Stimulated activated CD4-positive, alpha-beta T cell treated with anti-CD3 and anti-CD28 coated beads, TNF-alpha, amount 100 ng/mL, for 24 hours (primary cell): ENCODE data around the gene SEMA3A.
"Not testable (repeated sequence)": the region's sequence is repeated elsewhere in the genome, so short reads cannot be mapped to it uniquely, and the experiment has no call there.

Experiments used
- DNase-seq, 3 experiments: peaks; one replicate each; pipeline ENCODE4 v3.0.0-alpha.2; 2020; ENCODE audit warnings: low read depth in 3 of 3

Gene SEMA3A

DNA sequence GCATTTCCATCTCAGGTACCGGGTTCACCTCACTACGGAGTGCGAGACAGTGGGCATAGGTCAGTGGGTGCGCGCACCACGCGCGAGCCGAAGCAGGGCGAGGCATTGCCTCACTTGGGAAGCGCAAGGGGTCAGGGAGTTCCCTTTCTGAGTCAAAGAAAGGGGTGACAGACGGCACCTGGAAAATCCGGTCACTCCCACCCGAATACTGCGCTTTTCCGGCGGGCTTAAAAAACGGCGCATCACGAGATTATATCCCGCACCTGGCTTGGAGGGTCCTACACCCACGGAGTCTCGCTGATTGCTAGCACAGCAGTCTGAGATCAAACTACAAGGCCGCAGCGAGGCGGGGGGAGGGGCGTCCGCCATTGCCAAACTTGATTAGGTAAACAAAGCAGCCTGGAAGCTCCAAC lies 132.1 kb downstream of the SEMA3A start:
- not testable (repeated sequence) for DNase-seq

DNA sequence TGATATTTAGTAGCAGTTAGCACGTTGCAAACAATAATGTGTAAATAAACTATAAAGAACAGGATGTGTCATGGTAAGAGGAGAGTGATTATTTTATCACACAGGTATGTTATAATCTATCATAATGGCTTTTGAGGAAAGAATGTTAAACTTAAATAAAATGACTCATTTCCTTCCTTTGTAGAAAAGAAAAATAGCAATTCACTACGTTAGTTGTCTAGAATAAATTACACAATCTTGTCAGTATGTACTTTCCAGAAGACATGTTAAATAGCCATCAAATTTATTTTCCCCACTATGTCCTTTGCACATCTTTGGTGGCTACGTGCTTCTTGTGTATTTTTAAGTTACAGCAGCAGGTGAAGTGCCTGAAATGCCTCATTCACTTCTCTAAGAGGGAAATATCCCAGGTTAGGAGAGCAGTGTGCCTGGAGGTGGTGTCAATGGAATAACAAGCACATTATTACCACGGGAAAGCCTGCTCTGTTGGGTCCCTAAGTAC lies 133.8 kb downstream of the SEMA3A start:
- DNase-seq = no peak

GRCh38 chr7:84060000-84060399 lies 134.6 kb downstream of the SEMA3A start:
- no peak for DNase-seq

DNA sequence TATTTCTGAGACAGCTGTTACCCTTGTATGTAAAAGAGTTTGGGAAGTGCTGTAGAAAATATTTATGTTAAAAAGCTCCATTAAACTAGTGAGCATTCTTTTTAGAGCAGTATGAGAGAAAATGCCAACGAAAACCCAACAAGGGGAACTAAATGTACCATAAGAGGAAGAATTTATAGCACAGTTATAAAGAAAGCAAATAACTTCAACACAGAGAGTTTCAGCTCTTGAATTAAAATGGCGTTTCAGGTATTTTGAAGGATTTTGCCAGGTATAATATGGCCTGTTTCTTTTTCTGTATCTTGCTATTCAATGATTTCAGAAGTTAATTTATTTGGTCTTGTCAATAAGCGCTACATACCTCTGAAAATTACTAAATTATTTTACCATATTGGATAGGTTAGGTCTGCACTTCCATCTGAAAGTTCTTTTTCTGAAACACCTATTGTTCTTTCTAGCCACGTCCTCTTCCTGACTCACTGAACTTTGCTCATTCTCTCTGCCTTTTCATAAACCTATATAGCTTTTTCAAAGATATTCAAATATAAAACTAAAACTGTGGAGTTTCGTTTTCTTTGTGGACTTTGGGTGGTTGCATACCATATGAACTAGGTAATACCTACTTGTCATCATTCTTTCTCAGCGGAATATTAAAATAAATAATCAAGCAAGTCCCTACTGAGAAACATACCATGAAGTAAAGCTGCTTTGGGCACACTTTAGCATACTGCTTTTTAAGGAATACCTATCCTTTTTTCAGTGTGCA lies 136.1 kb downstream of the SEMA3A start:
- DNase-seq = no peak

DNA sequence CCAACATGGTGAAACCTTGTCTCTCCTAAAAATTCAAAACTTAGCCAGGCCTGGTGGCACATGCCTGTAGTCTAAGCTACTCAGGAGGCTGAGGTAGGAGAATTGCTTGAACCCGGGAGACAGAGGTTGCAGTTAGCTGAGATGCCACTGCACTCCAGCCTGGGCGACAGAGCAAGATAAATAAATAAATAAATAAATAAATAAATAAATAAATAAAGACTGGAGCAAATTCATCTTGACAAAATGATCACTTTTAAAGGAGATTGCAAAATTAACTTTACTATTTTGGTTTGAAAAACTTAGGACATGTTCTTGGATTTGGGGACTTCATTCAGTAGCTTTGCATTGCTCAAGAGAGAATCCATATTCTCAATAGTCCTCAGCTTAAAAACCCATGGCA lies 137.0 kb downstream of the SEMA3A start:
- no peak for DNase-seq

- DNase-seq = no peak
Measured at GRCh38 chr7:84055904-84056605, 138.5 kb downstream of the SEMA3A start.

GRCh38 chr7:84055199-84055598 lies 139.4 kb downstream of the SEMA3A start:
- not testable (repeated sequence) for DNase-seq

- no peak for DNase-seq
Measured at GRCh38 chr7:84049071-84049836, 145.3 kb downstream of the SEMA3A start.

DNA sequence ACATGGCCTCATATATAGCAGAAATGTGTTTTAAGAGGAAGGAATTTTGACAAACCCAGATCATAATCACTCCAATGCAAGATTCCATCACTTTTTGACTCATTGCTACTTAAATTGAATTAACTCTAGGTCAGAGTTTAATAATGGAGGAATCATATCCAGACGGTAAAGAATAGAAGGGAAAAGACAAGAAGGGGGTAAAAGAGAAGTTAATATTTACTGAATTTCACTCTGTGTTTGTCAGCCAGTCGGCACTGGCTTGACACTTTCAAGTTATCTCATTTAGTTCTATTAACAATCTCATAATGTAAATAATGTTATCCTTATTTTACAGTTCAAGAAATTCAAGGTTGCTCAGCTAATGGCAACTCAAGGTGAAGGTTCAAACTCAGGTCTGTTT lies 147.5 kb downstream of the SEMA3A start:
- no peak for DNase-seq

- DNase-seq = no peak
Measured at GRCh38 chr7:84044834-84045233, 149.8 kb downstream of the SEMA3A start.

DNA sequence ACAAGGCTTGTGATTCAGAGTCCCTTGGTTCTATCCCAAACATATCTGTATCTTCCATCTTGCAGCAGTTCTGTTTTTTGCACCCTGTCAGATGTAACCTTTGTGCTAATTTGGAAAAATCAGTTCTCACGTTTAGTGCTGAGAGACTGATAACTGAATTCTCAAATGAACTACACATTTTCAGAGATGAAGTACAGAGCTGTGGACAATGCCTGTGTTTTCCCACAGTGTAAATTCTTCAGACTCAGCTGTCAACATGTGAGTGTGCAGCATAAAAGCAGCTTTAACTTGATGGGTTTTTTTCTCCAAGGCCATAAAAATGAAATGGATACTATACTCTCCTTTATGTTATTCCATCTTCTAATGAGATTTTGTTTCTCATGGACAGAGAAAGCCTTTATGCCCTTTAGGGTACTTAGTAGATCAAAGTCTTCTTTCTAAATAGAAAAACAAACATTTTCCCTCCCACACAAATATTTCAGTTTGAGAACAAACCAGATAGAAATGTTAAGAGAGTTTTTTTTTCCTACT lies 150.9 kb downstream of the SEMA3A start:
- no peak for DNase-seq

DNA sequence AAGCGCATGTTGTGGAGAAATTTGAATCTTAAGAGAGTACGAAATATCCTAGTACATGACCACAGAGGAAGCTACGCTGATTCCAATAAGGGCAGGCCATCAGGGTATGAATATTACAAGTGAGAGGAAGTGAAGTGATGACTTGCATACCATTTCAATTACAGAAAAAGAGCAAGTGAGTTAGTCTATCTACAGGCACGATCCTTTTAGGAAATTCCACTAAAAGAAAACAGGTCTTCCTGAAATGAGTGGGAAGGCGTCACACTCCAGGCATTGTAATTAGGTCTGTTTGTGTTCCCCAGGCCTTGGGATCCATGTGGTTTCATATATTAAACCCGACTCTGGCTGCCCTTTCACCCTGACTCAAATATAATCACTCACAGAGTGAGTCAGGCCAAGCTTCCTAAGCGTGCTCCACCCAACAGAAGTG lies 152.5 kb downstream of the SEMA3A start:
- no peak for DNase-seq

GRCh38 chr7:84041649-84042048 lies 152.9 kb downstream of the SEMA3A start:
- DNase-seq = no peak

GRCh38 chr7:84040355-84040754 lies 154.2 kb downstream of the SEMA3A start:
- no peak for DNase-seq

GRCh38 chr7:84039432-84039831 lies 155.2 kb downstream of the SEMA3A start:
- DNase-seq = no peak

- DNase-seq = no peak
Measured at GRCh38 chr7:84027678-84028077, 166.9 kb downstream of the SEMA3A start.

DNA sequence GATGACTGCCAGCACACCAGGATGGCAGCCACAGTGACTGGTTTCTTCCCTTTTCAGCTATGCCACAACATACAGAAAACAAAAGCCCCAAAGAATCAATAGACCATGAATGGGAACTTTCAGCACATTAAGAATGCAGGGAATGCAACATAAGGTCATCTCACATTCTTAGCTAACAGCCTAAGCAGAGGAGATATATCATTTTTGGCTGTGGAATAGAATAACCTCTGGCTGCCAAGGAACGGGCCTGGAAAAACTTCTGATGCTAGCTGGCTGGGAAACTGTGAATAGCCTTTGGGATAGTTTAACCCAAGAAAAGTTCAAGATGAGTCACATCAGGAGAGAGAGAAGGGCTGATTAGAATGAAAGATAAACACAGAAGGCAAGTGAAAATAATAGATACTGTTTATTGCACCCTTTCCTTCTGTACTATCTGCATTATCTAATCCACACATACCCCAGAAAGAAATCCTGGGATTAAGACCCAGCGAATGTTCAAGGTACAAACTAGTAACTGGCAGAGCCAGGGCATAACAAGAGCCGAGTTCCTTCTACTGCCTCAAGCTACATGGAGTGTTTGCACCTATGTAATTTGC lies 169.2 kb downstream of the SEMA3A start:
- DNase-seq = no peak

DNA sequence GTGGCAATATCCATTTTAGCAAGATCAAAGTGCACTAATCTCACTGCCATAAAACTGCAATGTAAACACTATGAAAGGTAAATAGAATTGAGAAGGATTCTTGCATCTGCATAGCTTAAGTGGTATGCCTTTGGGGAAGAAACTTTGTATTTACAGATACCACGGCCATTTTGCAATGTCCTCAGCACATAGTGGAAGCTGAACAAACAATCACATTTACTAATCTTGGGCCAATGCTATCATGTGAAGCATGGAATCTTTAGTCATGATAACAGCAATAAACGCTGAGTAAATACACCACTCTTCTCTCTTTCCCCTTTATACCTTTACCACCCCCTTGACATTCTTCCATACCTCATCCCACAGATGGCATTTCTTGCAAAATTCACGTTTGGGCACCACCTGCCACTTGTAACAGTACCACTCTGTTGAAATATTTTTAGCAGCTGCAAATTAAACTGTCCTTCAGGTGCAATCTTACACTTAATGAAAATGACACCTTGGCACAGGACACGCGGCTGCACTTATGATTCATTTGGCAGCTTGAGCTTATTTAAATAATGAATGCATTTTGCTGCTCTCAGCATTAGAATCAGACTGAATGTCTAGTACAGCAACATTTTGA lies 171.8 kb downstream of the SEMA3A start:
- no peak for DNase-seq

DNA sequence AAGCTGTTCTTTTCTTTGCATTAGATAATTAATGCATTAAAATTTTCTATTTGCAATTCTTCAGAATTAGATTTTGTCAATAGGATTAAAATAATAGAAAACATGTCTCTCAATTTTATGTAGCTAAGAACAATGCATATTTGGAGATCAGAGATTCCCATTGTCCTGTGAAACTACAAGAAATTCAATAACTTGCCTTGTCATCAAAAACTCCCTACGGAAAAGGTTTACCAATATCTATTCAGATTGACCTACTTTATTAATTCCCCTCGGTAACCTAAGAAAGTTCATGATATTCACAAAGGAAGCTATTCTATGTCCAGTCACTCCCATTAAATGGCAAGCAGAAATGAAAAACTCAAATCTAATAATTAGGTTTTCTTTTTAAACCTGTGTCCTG lies 172.6 kb downstream of the SEMA3A start:
- no peak for DNase-seq

DNA sequence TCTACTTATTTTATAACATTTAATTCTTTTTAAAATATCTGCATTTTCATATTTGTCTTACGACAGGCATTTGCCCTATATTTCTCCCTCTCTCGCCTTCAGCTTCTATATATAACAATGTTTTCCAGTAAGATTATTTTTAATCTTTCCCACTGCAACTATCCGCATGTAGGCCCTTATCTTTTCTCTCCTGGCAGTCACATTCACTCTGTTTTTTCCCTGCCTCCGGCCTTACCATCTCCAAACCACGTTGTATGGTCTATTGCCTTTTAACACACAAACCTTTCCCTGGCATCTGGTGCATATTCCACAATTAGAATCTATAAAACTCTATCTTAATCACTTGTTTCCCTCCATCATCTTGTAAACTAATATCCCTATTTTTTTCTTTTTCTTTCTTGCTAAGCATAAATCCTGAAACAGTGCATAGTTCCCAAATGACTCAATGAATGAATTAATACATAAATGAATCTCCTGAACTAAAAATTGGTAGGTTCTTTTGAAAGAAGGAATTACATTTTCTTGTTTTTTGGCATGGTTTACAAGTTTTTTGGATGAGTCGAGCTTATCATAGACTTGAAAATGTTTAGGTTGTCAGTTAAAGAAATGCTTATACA lies 173.2 kb downstream of the SEMA3A start:
- no peak for DNase-seq

DNA sequence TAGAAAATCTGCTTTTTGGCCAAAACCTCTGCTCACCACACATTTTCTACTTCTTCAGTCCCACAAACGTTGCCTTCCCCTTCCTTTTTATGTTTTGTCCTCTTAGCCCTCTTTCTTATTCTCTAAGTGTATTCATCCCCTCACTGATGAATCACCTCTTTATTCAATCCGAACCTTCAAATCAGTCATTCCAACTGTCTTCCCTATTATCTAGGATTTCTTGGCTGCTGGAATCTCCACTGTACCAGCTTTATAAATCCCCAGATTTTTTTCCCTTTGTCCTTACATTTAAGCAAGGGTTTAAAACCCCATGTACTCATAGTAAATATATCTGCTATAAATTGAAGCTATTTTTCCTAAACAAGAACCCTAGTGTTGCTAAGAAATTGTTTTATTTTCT lies 176.9 kb downstream of the SEMA3A start:
- no peak for DNase-seq
